BE2C (cell line): ENCODE measurements around the gene MYO10.

Source experiments
- DNase-seq: peaks from one replicate; pipeline ENCODE4 v3.0.0-alpha.2; 2020
- H3K27me3 ChIP-seq: fragments of 250-450 bp; sonication (Bioruptor Pico); 2 replicates; pipeline ENCODE4 v1.5.1; 2020; ENCODE audit warnings: mild to moderate bottlenecking
- H3K36me3 ChIP-seq: fragments of 250-450 bp; sonication (Bioruptor Pico); 2 replicates; pipeline ENCODE4 v1.5.1; 2020; ENCODE audit warnings: mild to moderate bottlenecking
- H3K4me1 ChIP-seq: fragments of 250-450 bp; sonication (Bioruptor Pico); 2 replicates; pipeline ENCODE4 v1.5.1; 2020
- H3K4me3 ChIP-seq: 2 replicates; pipeline ENCODE4 v1.5.1; 2011; ENCODE audit warnings: low read depth, low read length
- H3K9me3 ChIP-seq: fragments of 250-450 bp; sonication (Bioruptor Pico); 2 replicates; pipeline ENCODE4 v1.5.1; 2020
- TF ChIP-seq, protein P1 (sequence below): IDR thresholded peaks from 2 replicates; pipeline ENCODE4 v1.5.1; 2012; ENCODE audit warnings: mild to moderate bottlenecking, low read depth, low read length

Gene MYO10

DNA sequence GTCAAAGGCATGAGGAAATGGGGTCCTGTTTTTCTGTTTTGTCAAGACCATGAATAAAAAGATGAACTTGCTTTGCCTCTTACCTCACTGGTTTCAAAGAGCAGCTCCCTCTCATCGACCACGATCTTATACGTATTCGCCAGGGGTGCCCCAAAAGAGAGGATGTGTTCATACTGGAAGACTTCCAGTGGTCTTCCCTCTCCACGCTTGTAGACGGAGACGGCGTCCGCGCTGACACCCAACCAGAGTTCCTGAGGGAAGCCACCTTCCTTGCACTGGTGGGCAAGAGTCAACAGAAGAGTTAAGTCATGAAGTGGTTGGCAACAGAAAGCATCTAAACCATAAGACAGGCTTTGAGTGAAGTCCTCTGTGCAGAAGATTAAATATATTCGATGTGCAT is 267.9 kb downstream of the MYO10 start:
- H3K9me3 ChIP-seq = no peaks in the 10 kb centered on the region
- no peaks in the 10 kb centered on the region for H3K36me3 ChIP-seq
- H3K4me3 ChIP-seq = no peak overlapping the region
- no peaks in the 10 kb centered on the region for H3K27me3 ChIP-seq
- peaks cover 9% of the 10 kb centered on the region for H3K4me1 ChIP-seq
- TF ChIP-seq, protein P1, sequence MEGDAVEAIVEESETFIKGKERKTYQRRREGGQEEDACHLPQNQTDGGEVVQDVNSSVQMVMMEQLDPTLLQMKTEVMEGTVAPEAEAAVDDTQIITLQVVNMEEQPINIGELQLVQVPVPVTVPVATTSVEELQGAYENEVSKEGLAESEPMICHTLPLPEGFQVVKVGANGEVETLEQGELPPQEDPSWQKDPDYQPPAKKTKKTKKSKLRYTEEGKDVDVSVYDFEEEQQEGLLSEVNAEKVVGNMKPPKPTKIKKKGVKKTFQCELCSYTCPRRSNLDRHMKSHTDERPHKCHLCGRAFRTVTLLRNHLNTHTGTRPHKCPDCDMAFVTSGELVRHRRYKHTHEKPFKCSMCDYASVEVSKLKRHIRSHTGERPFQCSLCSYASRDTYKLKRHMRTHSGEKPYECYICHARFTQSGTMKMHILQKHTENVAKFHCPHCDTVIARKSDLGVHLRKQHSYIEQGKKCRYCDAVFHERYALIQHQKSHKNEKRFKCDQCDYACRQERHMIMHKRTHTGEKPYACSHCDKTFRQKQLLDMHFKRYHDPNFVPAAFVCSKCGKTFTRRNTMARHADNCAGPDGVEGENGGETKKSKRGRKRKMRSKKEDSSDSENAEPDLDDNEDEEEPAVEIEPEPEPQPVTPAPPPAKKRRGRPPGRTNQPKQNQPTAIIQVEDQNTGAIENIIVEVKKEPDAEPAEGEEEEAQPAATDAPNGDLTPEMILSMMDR = no peak
- no peak for DNase-seq

DNA sequence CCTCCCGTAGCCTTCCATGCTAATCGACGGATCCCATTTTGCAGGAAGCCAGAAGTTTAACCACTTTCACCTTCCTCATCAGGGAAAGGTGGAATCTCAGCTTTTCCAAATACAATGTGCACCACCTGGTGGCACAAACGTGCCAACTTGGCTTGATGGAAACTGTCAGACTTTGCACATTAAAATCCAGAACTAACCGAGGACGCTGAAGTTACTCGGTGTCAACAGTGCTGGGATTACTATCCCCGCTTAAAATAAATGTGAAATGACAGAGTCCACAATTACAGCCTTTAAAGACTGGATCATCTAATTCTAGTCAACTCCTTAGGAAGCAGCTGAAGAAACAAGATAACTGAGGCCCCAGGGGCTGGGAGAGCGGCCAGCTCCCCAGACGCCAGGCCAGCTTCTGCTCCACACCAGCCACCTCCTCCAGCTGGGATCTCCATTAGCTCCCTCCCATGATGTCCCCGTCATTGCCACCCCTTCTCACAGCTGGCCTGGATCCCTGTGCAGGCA is 269.1 kb downstream of the MYO10 start:
- Histone ChIP-seq H3K4me1 (peaks cover 9% of the 10 kb centered on the region; the same call in 1 of the 2 replicates), H3K9me3 (no peaks in the 10 kb centered on the region), H3K36me3 (no peaks in the 10 kb centered on the region), H3K27me3 (no peaks in the 10 kb centered on the region), H3K4me3 (peak overlapping the region; percentile 25)
- DNase-seq = peak; percentile 77
- TF ChIP-seq, protein P1 = peak; percentile 76

DNA sequence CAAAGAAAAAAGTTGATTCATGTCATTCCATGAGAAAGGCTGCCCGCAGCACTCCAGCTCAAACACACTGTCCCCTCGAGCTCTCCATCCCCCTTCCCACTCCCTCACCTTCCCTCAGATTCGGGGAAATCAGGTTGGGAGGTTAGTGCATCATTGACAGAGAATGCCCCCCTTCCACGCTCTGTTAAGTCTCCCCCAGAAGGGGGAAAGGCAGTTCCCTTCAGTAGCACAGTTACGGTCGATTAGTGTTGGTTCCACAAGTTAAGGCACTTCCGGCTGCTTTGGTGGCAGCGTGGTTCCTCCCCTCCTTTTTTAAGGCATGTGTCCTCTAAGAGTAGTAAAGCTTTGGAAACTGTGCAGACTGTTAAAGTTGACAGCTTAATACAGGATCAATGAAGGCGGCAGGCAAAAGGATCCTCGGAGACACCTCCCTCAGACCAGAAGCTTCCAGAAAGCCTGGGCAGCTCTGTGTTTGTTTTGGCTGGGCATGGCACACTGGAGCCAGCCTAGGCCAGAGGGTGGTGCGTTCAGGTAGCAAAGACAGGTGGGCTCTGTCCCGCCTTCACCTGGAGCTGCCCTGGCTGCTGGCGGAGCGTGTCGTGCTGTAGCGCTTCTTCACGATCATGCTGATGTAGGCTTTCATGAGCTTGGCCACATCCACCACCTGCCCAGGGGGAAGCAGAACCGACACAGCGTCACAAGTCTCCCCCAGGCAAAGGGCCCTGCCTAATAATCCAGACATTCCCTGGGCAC is 269.8 kb downstream of the MYO10 start:
- TF ChIP-seq, protein P1 = no peak
- peaks cover 9% of the 10 kb centered on the region; the same call in 1 of the 2 replicates for H3K4me1 ChIP-seq
- H3K27me3 ChIP-seq = no peaks in the 10 kb centered on the region
- DNase-seq = no peak
- H3K36me3 ChIP-seq = no peaks in the 10 kb centered on the region
- peak overlapping the region; percentile 25 for H3K4me3 ChIP-seq
- no peaks in the 10 kb centered on the region for H3K9me3 ChIP-seq

DNA sequence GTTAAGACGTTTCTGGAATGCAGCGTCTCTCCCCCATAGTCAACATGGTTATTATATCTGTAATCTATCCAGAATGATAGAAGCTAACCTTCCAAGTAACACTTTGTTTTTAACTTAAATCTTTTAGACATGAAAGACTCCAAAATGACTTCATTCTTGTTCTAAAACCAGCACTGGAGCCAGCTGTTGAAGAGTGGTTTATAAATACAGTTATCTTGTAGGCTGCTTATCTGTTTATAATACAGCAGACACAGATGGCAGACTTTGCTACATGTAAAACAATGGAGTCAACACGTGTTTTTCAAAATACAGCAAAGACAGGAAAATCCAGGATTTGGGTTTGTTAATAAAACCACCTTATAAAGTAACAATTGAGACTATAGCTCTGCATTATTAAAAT is 270.5 kb downstream of the MYO10 start:
- no peak for DNase-seq
- peaks cover 9% of the 10 kb centered on the region; the same call in 1 of the 2 replicates for H3K4me1 ChIP-seq
- no peaks in the 10 kb centered on the region for H3K27me3 ChIP-seq
- no peaks in the 10 kb centered on the region for H3K9me3 ChIP-seq
- H3K36me3 ChIP-seq = no peaks in the 10 kb centered on the region
- no peak overlapping the region for H3K4me3 ChIP-seq
- TF ChIP-seq, protein P1 = no peak

DNA sequence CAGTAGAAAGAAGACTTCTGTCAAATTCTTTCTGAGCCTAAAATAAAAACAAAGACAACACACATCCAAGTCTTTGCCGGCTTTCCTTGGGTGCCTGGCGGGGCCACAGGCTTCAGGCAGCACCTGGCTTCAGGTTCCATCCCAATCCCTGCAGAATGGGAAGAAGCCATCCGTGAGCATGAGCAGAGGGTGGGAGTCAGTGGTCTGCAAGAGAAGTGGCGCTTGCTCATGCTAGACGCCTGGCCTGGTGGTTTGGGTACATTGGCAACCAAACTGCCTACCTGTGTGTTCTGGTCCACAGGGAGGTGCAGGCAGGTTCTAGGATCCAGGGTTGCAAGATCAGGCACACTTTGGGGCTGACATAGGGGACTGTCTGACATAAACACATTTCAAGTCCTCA is 271.7 kb downstream of the MYO10 start:
- TF ChIP-seq, protein P1 = no peak
- Histone ChIP-seq H3K27me3 (no peaks in the 10 kb centered on the region), H3K36me3 (no peaks in the 10 kb centered on the region), H3K4me3 (no peak overlapping the region), H3K9me3 (no peaks in the 10 kb centered on the region), H3K4me1 (peaks cover 9% of the 10 kb centered on the region; the same call in 1 of the 2 replicates)
- DNase-seq = no peak

DNA sequence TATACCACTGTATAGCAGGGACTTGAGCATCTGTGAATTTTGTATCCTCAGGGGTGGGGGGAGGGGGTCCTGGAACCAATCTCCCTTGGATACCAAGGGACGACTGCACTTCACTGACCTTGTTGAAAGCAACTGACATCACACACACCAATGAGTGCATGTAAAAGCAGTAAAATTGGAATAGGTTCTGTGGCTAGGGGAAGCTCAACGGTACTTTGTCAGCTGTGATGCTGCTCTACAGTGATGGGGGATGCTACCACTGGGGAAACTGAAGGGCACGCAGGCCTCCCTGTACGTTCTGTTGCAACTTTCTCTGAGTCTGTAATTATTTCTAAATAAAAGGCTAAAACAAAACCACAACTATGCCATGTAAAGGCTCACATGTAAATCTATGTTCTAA is 272.2 kb downstream of the MYO10 start:
- Histone ChIP-seq H3K4me1 (peaks cover 9% of the 10 kb centered on the region; the same call in 1 of the 2 replicates), H3K36me3 (no peaks in the 10 kb centered on the region), H3K27me3 (no peaks in the 10 kb centered on the region), H3K9me3 (no peaks in the 10 kb centered on the region), H3K4me3 (no peak overlapping the region)
- TF ChIP-seq, protein P1 = no peak
- no peak for DNase-seq
